Posterior cingulate gyrus (tissue), 11 donors: Measurements from ENCODE around the gene TSEN2.
A peak's percentile ranks its signal among the peaks of the same experiment; 100 is the strongest.

Experiments used
- DNase-seq, 10 donors: peaks; one replicate each; pipeline versions ENCODE4 v3.0.0 to v3.0.0-alpha.2; 2020 to 2021; ENCODE audit warnings: mixed read lengths in 3 of 10
- intact Hi-C: fragments of 100-400 bp; cut with DNase I; formaldehyde crosslinking; loops from one replicate; pipeline ENCODE4 v1.15.1; 2023

TSEN2 gene

DNA sequence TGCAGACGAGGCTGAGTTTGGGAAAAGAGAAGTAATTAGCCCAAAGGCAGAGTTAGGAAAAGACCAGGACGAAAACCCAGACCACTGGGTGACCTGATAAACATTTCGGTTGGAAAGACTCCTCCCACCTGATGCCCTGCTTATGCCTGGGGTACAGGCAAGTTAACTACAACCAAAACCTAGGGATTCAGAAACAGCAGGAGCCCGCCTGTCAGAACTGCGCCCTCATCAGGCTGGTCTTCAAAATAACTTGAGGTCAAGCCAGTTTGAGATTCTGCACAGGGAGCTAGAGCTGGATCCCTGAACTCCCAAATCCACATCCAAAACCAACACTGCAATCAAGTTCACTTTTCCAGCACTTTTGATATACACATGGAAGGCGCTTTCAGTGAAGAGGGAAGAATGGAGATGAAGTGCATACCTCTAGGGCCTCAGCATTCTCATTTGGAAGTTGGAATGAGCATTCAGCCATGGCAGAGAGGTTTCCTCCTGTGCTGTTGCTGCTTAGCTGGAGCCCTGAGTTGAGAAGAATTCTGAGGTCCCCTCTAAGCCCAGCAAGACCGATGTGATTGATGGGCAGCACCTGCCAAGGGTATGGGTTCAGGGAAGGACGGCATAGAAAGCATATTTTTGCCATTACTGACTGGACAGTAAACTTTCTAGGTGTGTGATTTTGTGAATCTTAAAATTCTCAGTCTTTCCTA, 11.6 kb downstream of the TSEN2 start:
- intact Hi-C loops: no loop called here
- no peak for DNase-seq

DNA sequence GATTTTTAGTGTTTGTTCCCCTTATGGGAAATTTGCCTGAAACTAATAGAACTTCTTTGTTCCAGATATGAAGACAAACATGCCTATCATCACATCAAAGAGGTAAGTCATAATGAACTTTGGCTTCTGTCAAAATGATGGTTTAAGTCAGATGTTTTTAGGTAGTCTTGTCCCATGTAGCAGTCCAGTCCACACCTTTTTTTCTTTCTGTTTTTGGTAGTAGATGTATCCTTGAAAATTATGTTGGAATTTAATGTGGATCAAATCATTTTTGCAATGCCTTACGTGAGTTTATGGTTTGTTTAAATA, 12.1 kb downstream of the TSEN2 start:
- intact Hi-C loops: no loop called here
- DNase-seq: no peak

DNA sequence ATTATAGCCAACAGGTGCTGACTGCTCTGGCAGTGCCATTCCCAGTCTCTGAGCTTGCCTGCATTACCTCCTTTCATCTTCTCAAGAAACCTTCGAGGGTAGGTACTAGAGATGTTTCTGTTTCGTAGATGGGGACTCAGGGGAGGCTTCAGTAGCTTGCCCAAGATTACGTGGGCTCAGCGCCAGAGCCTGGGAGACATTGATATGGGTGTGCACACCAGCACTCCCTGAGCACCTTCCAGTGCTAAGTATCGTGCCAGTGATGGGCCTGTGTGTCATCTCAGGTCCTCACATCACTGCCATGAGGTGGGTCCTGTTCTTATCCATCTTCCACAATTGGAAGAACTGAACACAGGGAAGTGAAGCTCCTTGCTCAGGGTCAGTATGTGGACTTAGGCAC, 15.2 kb downstream of the TSEN2 start:
- DNase-seq: no peak
- intact Hi-C loops: no loop called here

- DNase-seq: no peak
- intact Hi-C loops: no loop called here
Measured at GRCh38 chr3:12501360-12502020, 17.2 kb downstream of the TSEN2 start.

GRCh38 chr3:12503126-12503957, 19.1 kb downstream of the TSEN2 start:
- no peak for DNase-seq

DNA sequence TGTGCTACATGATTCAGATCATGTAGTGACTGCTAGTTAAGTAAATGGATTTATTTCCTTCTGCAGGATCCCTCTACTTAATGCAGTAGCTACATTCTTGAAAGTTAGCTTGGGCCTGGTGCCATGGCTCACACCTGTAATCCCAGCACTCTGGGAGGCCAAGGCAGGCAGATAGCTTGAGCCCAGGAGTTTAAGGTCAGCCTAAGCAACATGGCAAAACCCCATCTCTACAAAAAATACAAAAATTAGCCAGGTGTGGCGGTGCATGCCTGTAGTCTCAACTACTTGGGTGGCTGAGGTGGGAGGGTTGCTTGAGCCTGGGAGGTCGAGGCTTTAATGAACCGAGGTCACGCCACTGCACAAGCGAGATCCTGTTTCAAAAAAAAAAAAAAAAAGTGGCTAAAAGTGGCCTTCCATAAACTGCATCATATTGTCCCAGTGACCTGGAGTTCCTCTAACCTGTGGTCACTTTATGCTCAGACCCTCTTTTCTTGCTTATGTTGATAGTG, 22.0 kb downstream of the TSEN2 start:
- intact Hi-C loops: no loop called here
- no peak for DNase-seq

More at GRCh38 chr3:12503126-12503957, 19.1 kb downstream of the TSEN2 start:
- intact Hi-C loops: no loop called here

GRCh38 chr3:12507591-12508281, 23.5 kb downstream of the TSEN2 start:
- DNase-seq: no peak
- intact Hi-C loops: no loop called here

GRCh38 chr3:12508291-12508700, 24.0 kb downstream of the TSEN2 start:
- peak in 1 of 10 donors; percentile 20 for DNase-seq
- intact Hi-C loops: no loop called here

- intact Hi-C loops: no loop called here
- DNase-seq: no peak
Measured at GRCh38 chr3:12509466-12509865, 25.2 kb downstream of the TSEN2 start.

DNA sequence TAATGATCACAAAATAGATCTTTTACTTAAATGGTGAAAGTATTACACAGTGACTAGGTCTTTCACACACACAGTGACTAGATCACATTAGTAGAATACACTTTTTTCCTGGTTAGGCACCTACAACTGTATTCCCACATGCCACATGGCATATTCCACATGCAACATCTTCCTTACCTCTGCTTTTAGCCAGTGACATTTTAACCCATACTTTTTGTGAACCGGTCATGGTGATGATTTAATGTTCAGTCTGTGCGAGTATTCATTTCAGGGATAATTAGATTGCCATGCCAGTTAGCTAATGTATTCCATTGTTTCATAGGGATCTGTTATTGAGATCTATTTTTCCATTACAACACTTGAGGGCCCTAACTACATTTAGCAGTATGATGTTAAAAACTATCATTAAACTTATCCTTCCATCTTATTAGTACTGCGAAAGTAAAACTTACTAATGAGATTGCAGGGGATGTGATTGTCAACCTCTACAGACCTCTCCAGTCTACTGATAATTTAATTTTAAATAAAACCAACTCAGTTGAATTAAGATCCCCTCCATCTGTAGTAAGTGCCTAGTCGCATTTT, 28.3 kb downstream of the TSEN2 start:
- intact Hi-C loops: no loop called here
- DNase-seq: no peak

- no peak for DNase-seq
- intact Hi-C loops: no loop called here
Measured at GRCh38 chr3:12513694-12514446, 29.6 kb downstream of the TSEN2 start.

DNA sequence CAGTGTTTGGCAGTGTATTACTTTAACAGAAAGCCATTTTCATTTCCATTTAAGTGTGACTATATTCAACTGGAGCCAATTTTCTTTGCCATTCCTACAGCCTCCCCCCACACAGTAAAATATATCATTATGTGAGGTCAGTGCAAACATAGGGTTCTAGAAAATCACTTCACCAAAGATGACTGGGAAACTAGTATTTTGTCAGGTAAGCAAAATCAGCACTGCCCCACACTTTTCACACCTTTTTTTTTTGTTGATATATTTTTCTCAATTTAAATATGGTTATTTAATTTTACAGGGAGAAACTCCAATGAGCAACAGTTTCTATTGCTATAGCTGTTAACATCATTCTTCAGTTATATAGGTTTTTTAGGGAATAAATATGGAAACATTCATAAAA, 31.4 kb downstream of the TSEN2 start:
- DNase-seq: no peak
- intact Hi-C loops: no loop called here

DNA sequence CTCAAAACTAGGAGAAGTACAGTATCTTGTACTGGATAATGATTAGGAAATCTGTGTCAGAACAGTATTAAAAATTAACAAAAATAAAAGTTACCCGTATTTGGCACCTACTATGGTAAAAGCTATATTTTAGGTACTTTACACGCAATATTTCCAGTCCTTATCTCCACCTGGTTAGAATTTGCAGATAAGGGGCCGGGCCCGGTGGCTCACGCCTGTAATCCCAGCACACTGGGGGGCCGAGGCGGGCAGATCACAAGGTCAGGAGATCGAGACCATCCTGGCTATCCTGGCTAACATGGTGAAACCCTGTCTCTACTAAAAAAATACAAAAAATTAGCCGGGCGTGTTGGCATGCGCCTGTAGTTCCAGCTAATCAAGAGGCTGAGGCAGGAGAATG, 32.6 kb downstream of the TSEN2 start:
- no peak for DNase-seq
- intact Hi-C loops: no loop called here

- intact Hi-C loops: no loop called here
- no peak for DNase-seq
Measured at GRCh38 chr3:12518261-12519028, 34.2 kb downstream of the TSEN2 start.

- intact Hi-C loops: no loop called here
- DNase-seq: no peak
Measured at GRCh38 chr3:12521010-12521409, 36.7 kb downstream of the TSEN2 start.

DNA sequence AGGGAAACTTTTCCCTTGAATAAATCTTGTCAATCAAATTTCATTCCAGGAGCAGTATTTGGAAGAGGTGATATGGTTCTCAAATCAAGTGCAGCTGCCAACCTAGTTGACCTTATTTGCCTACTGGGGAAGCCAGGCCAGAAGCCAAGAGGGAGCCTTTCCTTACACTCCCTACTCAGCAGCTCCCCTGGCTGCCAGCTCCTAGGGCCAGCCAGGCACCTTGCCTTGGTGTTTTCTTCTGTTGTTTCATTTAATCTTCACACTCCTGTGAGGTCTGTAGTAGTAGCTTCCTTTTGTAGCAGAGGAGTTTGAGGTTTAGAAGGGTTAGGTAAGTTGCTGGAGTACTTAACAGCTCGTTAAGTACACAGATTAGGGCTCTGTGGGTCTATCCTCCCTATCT, 38.4 kb downstream of the TSEN2 start:
- DNase-seq: no peak

DNA sequence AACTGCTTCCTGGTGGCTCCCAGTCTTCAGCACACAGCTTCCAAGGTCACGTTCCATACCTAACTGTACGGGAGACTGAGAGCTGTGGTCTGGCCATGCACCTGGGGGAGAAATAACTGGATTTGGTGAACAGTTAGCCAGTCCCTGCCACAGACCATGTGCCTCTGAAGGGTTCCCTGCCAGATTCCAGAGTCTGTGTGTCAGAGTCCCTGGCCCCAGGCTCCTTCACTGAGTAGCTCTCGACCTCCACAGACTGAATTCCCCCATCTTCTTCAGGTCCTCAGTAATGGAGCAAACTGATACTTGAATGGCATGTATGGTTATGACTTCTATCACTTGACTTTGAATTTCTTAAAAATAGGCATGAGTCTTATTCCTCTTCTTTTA, 43.5 kb downstream of the TSEN2 start:
- intact Hi-C loops: no loop called here

More for the DNA sequence above, 38.4 kb downstream of the TSEN2 start:
- intact Hi-C loops: no loop called here

DNA sequence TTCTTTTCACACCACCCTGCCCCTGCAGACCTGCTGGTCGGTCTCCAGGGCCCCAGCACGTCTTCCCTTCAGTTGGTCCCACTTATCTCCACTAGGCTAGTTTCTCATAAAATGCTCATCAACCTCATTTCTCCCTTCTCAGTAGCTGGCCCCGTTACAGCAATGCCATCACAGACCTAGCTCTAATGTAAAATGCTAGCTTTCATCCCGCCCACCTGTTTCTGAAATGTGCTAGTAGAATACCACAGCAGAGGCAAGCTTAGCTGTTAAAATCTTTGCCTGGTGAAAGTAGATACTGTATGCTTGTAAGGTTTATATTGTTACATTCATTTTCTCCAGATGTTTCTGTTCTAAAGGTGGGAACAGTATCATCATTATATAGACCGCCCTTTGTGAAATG, 47.9 kb downstream of the TSEN2 start:
- intact Hi-C loops: no loop called here
- peak in 2 of 10 donors; percentile 33 to 39 for DNase-seq

More for the DNA sequence above, 43.5 kb downstream of the TSEN2 start:
- DNase-seq: no peak

DNA sequence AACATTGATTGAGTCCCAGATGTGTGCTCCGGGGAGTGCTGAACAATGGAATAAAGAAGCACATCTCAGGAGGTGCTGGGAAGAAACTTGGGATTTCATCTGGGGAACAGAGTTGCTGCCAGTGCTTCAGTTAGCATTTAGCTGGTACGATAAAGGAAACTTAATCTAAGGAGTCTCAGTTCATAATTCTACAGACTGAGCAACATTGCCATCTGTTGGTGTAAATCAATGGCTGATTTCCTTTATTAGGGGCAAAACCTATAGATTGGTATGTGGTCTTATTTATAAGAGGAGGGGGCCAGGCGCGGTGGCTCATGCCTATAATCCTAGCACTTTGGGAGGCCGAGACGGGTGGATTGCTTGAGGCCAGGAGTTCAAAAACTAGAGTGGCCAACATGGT, 52.1 kb downstream of the TSEN2 start:
- intact Hi-C loops: no loop called here
- DNase-seq: no peak
